ENCODE data around the gene CPXM2.

Gene CPXM2

DNA sequence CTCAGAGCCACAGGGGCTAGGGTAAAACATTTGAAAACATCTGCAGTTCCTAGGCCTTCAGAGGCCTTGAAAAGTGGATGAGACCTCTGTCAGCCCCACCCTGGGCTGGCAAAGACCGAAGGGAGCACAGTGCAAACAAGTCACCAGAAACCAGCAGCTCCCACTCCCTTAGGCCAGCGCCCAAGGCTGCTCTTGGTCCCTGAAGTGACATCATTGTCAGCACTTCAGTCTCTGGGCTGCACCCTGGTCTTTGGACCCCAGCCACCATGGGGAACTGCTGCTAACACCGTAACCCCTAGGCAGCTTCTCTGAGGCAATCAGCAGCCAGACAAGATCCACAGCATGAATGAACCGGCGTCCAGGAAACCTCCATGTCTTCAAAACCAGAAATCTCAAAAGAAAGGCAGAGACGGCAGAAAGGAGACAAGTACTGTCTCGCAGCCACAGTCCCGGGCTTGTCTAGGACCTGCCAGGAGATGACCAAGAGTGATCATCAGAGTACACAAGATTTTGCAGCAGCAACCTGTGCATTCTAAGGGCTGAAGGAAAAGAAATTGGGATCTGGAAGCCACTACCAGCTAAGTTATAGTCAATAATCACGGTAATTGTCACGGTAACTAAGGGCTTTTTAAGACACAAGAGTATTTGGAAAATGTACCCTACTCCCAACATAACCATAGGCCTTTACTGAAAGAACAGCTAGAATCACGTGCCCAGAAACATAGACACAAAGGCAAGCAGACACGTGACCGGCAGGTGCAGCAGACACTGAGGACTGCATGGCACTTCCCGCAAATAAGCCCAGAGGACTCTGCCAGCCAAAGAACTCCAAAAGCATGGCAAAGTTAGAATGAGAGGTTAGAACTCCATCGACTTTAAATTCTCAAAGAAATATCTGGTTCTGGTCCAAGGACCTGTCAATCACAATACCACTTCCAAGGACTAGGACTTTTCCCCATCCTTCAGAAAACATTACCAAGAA is 23.3 kb downstream of the CPXM2 start:
- DNase-seq = peak; percentile 58

DNA sequence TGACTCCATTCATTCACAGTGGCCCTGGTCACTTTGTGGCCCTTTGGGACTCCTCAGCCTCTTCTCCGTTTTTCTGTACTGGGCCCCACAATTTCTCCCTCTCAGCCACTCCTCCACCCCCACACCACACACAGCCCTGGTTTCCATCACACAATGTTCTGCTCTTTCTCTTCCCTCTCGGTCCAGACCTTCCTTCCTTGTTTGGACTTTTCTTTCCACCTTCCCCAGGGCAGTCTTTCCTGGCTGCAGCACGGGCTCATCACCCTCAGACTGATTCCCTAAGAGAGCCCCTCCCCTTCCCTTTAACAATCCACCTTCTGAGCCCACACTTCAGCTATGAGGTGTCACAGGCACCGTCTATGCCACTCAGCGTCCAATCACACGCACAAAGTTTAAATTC is 25.7 kb downstream of the CPXM2 start:
- no peak for DNase-seq

DNA sequence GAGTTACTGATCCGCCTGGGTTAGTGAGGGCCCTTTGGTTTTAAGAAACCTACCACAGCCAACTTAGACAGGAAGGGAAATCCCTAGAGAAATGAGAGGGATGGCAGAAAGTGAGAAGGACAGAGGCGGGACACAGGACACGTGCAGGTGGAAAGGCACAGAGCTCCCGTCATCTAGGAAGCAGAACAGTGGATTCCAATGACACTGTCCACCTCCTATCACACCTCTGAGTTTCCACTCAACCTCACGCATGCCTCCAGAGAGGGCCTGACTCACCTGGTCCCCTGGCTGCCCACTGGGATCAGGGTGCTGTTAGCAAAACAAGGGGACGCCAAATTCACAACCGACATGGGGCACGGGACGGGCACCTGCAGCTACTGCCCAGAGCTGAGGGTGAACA is 26.3 kb downstream of the CPXM2 start:
- DNase-seq = no peak

DNA sequence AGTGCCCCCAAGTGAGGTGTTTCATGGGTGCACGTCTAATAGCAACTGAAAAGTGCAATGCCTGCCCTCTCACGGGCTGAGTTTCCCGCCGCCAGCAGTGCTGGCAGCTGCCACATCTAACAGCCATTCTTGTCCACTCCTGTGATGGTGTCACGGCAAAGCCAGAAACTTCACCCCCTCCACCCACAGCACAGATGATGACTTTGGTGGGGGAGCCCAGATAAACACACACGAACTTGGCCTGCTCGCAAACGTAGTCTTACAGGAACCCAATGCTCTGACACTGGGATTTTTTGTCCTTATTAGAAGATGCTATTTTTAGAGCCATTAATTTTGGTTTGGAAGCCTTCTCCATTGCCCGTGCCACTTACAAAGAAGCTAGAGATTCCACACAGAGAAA is 26.7 kb downstream of the CPXM2 start:
- DNase-seq = no peak

- no peak for DNase-seq
These were observed 27.7 kb downstream of the CPXM2 start for GRCh38 chr10:123863721-123864482.

DNA sequence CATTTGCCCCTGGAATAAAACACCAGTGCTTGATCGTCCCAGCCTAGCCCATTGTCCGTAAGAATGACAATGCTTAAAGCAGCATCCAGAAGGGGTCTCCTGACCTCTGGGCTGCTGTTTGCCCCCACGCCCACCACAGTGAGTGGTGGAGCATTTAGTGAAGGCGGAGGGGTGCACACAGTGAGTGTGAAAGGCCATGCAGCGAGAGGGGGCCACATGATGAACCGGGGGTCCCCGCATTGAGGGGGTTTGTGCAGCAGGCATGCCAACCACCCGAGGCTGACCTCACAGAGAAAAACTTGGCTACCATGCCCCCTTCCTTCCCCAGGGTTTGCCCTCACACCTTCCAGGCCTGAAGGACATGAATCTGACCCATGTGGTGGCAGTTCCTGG is 28.4 kb downstream of the CPXM2 start:
- DNase-seq = no peak

GRCh38 chr10:123862421-123863182 is 29.0 kb downstream of the CPXM2 start:
- no peak for DNase-seq

GRCh38 chr10:123860856-123861255 is 30.8 kb downstream of the CPXM2 start:
- DNase-seq = no peak

DNA sequence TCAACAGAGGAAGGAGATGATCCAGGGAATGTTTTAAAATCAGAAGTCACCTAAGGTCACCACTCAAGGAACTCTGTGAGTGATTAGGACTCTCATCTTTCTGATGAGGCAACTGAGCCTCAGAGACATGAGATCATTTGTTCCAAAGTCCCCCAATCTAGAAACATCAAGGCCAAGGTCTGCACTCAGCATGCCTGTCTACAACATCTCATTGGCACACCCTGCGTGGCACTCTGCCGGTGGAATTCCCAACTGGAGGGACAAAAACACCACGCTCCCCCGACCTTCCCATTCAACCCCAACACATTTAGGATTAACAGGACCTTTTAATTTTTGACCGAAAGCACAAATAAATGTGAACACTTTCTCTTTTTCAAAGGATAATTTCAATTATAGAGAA is 31.4 kb downstream of the CPXM2 start:
- no peak for DNase-seq

DNA sequence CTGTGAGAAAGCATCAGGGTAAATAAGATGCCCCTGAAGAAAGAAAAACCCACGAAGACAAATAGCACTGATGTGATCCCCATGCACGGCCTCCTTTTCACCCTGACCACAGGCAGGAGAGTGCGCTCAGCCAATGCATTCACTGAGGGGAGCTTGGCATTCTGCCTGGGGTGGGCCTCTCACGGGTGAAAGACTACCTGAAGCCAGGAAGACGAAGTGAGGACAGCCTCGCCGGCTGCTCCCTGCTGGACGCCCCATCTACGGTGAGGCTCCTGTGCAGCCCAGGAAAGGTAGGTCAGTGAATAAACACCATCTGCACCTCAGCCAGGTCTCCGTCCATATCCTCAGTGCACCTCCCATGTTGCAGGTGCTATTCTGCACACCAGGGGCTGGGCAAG is 32.0 kb downstream of the CPXM2 start:
- DNase-seq = no peak

DNA sequence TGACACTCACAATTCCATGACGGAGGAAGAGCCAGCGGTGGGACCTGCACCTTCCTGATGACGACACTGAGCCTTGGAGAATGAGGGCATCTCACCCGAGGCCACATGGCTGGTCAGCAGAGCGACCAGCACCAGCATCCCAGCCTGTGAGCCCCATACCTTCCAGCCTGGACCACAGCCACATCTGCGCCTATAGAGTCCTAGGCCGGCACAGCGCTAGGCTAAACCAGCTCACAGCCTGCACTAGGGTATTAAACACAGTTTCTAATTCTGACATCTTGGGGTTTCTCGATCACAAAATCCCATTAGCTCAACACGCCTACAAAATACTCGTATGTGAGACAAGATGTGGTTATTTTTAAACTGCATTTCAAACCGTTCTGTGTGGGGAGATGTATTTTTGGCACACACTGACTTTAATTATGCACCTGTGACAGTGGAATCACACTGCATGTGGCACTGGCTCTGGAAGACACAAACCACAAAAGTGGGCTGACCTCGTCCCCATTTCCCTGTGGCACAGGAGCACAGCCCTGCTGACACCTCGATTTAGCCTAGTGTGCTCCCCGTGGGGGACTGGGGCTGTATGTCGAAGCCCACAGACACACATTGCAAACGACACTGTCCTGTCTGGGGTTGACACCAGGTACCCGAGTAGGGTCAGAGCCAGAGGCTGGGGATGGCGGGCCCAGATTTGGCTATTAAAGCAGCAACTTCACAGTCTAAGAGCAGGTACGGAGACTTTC is 32.5 kb downstream of the CPXM2 start:
- no peak for DNase-seq

DNA sequence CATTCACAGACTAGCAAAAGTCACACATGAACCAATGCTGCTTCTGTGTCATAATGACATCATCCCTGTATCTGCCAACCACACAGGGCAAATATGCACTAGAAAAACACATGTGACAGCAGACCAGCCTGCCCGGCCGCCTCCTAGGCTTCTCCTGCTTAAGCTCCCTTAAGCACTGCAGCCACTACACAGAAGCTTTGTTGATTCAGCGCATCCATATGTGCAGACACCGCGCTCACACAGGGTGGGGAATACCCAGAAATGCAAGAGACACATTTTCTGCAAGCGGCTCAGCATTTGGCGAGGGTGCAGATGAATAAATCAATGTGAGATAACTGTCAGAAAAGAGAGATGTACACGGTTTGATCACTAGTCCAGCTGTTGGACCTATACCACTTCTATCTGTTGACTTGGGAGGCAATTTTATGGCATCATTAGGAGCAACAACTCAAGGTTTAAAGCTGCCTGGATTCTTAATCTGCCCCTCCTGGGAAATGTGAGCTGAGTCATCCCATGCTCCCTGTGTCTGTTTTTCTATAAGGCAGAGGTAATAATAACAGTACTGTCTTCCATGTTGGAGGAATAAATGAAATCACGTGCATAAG is 33.4 kb downstream of the CPXM2 start:
- no peak for DNase-seq

- no peak for DNase-seq
These were observed 34.0 kb downstream of the CPXM2 start for GRCh38 chr10:123857616-123858015.

GRCh38 chr10:123855008-123855684 is 36.5 kb downstream of the CPXM2 start:
- no peak for DNase-seq

DNA sequence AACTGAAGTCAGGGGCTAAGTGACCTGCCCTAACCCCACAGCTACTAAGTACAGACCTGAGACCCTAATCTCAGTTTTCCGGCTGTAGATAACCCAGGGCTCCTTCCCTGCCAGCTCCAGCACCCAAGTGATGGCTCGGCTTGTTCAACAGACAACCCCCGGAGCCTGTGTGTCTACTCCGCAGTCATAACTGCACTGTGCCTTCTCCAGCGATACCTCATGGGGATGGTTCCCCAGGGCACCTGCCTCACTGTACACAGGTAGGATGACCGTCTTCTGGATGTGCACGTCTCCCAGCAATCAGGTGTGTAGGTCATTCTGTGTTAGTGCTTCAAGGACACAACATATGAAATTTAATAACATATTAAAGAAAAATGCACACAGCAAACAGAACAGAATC is 37.1 kb downstream of the CPXM2 start:
- no peak for DNase-seq

DNA sequence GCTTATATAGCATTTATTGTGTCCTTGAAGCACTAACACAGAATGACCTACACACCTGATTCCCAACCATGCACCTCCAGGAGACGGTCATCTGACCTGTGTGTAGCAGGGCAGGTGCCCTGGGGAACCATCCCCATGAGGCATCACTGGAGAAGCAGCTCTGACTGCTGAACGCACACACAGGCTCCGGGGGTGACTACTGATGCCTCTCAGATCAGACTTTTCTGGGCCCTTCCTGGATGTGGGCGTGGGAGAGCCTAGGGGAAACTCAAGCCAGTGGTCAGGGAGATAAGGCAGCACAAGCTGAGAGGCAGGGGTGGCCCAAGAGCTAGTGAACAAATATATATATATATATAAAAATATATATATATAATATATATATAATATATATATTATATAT is 37.6 kb downstream of the CPXM2 start:
- DNase-seq = no peak

GRCh38 chr10:123852411-123852951 is 39.1 kb downstream of the CPXM2 start:
- DNase-seq = no peak

GRCh38 chr10:123848564-123849457 is 42.8 kb downstream of the CPXM2 start:
- no peak for DNase-seq

DNA sequence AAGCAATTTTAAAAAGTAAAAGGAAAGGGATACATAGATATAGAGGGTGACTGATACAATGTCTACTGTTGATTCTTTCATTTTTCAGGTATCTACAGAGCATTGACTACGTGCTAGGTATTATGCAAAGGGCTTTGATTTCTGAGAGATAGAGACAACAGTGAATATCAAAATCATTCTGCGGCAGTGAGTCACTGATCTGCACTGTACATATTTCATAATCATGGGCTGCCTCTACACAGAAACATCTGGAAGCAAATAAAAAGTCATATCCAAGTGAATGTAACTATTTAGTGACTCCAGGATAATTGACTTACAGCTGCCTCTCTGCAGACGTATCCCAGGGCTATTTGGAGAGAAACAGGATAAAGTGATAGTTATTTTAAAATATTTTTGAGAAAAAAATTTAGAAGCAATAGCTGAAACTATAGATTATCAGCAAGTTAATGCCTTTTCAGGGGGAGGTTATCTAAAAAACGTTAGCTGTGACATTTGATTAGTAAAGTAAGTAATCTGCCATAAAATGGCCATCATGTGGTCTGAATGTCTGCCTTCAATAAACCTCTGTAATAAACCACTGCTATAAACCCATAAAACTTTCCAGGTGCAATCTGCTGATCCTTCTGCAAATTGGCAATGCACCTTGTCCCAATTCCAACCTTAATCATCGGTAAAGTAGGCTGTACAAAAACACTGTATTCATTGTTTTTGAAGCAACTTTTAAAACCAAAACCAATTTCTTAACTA is 43.7 kb downstream of the CPXM2 start:
- no peak for DNase-seq

All from DMS79 treated with DMSO at 0.1 percent for 48 hours (cell line).